SK-N-SH (cell line): ENCODE results near the gene SERPINA9. TPM values are rescaled to one million over a fixed set of nuclear protein-coding genes. Genes with fewer than 3 reads are reported as not detected.

Experiments
- CTCF ChIA-PET: fragments of 300-600, 350-600 bp; formaldehyde crosslinking; extraction: SDS; loops from one replicate; lab custom pipeline; 2021; lab: Yijun Ruan, JAX
- POLR2A ChIA-PET: fragments of 350-600 bp; sonication (Branson Sonifier 250); formaldehyde crosslinking; extraction: SDS; loops from one replicate; lab custom pipeline; 2020; ENCODE audit warnings: antibody characterized with exemption, inconsistent platforms; lab: Yijun Ruan, JAX
- DNase-seq: peaks from one replicate; pipeline ENCODE4 v3.0.0; 2012
- H2AFZ ChIP-seq: fragments of 200-600 bp; sonication (generic); 2 replicates; pipeline ENCODE4 v1.8.1; 2016; ENCODE audit warnings: antibody characterized with exemption, mild to moderate bottlenecking, low read depth
- H3F3A ChIP-seq: fragments of 200-600 bp; sonication (generic); replicated peaks from 2 replicates; pipeline ENCODE3; 2016; ENCODE audit warnings: antibody characterized with exemption, mild to moderate bottlenecking; ENCODE audit not compliant: insufficient read depth
- H3K27ac ChIP-seq, 2 experiments: fragments of 200-500 bp in 1 of 2; fragments of 200-600 bp in 1 of 2; sonication (Bioruptor generic) in 1 of 2; sonication (generic), shearing (Covaris generic) in 1 of 2; 2 replicates each; pipeline versions ENCODE4 v1.5.1 to v1.6.1; 2014 to 2016; ENCODE audit warnings: low read depth in 2 of 2, inconsistent platforms in 1 of 2, low read length in 1 of 2, mild to moderate bottlenecking in 1 of 2, mixed read lengths in 1 of 2
- H3K27me3 ChIP-seq: fragments of 200-600 bp; sonication (generic), shearing (Covaris generic); 2 replicates; pipeline ENCODE4 v1.6.1; 2016; ENCODE audit warnings: mixed run types; ENCODE audit not compliant: insufficient read depth
- H3K36me3 ChIP-seq, 2 experiments: fragments of 200-500 bp in 1 of 2; fragments of 200-600 bp in 1 of 2; sonication (Bioruptor generic) in 1 of 2; sonication (generic) in 1 of 2; replicated peaks in 1 of 2; 2 replicates each; pipeline versions ENCODE3 to v1.5.1; 2014 to 2016; ENCODE audit warnings: low read length in 1 of 2, mild to moderate bottlenecking in 1 of 2; ENCODE audit not compliant: insufficient read depth in 2 of 2, control insufficient read depth in 1 of 2
- H3K4me1 ChIP-seq, 2 experiments: fragments of 200-500 bp in 1 of 2; fragments of 200-600 bp in 1 of 2; sonication (Bioruptor generic) in 1 of 2; sonication (generic), shearing (Covaris generic) in 1 of 2; 2 replicates each; pipeline versions ENCODE4 v1.5.1 to v1.6.1; 2014 to 2016; ENCODE audit warnings: low read depth in 1 of 2, low read length in 1 of 2, mixed run types in 1 of 2; ENCODE audit not compliant: insufficient read depth in 2 of 2, control insufficient read depth in 1 of 2
- H3K4me2 ChIP-seq: fragments of 200-600 bp; sonication (generic), shearing (Covaris generic); 2 replicates; pipeline ENCODE4 v1.6.1; 2017; ENCODE audit warnings: mixed run types
- H3K4me3 ChIP-seq, 2 experiments: fragments of 200-500 bp in 1 of 2; fragments of 200-600 bp in 1 of 2; sonication (Bioruptor generic) in 1 of 2; sonication (generic), shearing (Covaris generic) in 1 of 2; 2 replicates each; pipeline versions ENCODE4 v1.5.1 to v1.8.1; 2014 to 2016; ENCODE audit warnings: low read depth in 2 of 2, inconsistent platforms in 1 of 2, low read length in 1 of 2, mild to moderate bottlenecking in 1 of 2, mixed read lengths in 1 of 2, moderate library complexity in 1 of 2
- H3K79me2 ChIP-seq: fragments of 200-600 bp; sonication (generic); 2 replicates; pipeline ENCODE4 v1.8.1; 2017; ENCODE audit warnings: mild to moderate bottlenecking; ENCODE audit not compliant: insufficient read depth
- H3K9ac ChIP-seq: fragments of 200-600 bp; sonication (generic); 2 replicates; pipeline ENCODE4 v1.6.1; 2017; ENCODE audit warnings: mixed run types
- H3K9me2 ChIP-seq: fragments of 200-600 bp; sonication (generic); 2 replicates; pipeline ENCODE4 v1.6.1; 2017; ENCODE audit warnings: mixed run types
- H3K9me3 ChIP-seq: fragments of 200-600 bp; sonication (generic); 2 replicates; pipeline ENCODE4 v1.6.1; 2017; ENCODE audit warnings: mixed run types, mild to moderate bottlenecking, moderate library complexity
- H4K20me1 ChIP-seq: fragments of 200-600 bp; sonication (generic); 2 replicates; pipeline ENCODE4 v1.6.1; 2017; ENCODE audit warnings: mild to moderate bottlenecking, mixed run types; ENCODE audit not compliant: insufficient read depth
- CHD2 ChIP-seq: fragments of 150-350 bp; IDR thresholded peaks from 2 replicates; pipeline ENCODE4 v1.6.1; 2018; ENCODE audit warnings: low read length; ENCODE audit not compliant: partially characterized antibody
- CTCF ChIP-seq: fragments of 200-600 bp; sonication (generic); IDR thresholded peaks from 2 replicates; pipeline ENCODE4 v1.6.1; 2017; ENCODE audit warnings: antibody characterized with exemption, mild to moderate bottlenecking, moderate library complexity
- ELF1 ChIP-seq: IDR thresholded peaks from 2 replicates; pipeline ENCODE4 v1.4.0; 2012
- EP300 ChIP-seq, 2 experiments: IDR thresholded peaks; 2 replicates each; pipeline versions ENCODE4 v1.4.0 to v1.6.1; 2012; ENCODE audit warnings: borderline replicate concordance in 1 of 2, low read depth in 1 of 2, low read length in 1 of 2
- IRF3 ChIP-seq: fragments of 150-350 bp; IDR thresholded peaks from 2 replicates; pipeline ENCODE4 v1.6.1; 2016; ENCODE audit warnings: mild to moderate bottlenecking, low read depth, low read length
- JUND ChIP-seq: IDR thresholded peaks from 2 replicates; pipeline ENCODE4 v1.4.0; 2012
- NFIC ChIP-seq: IDR thresholded peaks from 2 replicates; pipeline ENCODE4 v1.4.0; 2012; ENCODE audit warnings: borderline replicate concordance
- RAD21 ChIP-seq: IDR thresholded peaks from 2 replicates; pipeline ENCODE4 v1.6.1; 2012; ENCODE audit warnings: mild to moderate bottlenecking, low read length
- REST ChIP-seq: IDR thresholded peaks from 2 replicates; pipeline ENCODE4 v1.6.1; 2012; ENCODE audit warnings: mild to moderate bottlenecking, low read depth, low read length, moderate library complexity
- SIN3A ChIP-seq: IDR thresholded peaks from 2 replicates; pipeline ENCODE4 v1.6.1; 2012; ENCODE audit warnings: low read depth, mild to moderate bottlenecking, low read length, moderate library complexity, borderline replicate concordance
- TAF1 ChIP-seq: IDR thresholded peaks from 2 replicates; pipeline ENCODE4 v1.6.1; 2012; ENCODE audit warnings: low read depth, mild to moderate bottlenecking, low read length, moderate library complexity, borderline replicate concordance
- WGBS: methylation state at CpG from one replicate; pipeline ENCODE4 v1.1.6; 2017; ENCODE audit warnings: low lambda C conversion rate; 5-methylcytosine and 5-hydroxymethylcytosine counted together
- polyA plus RNA-seq, 3 experiments: library from polyadenylated mRNA; depleted of rRNA; stranded (reverse); fragments of >200 nt; gene quantifications; 2 replicates each; pipeline ENCODE4 v1.2.3, GENCODE V29; 2012
- TF ChIP-seq, protein P1 (sequence below): fragments of 150-350 bp; IDR thresholded peaks from 2 replicates; pipeline ENCODE4 v1.6.1; 2017; ENCODE audit warnings: antibody characterized with exemption, low read length, low read depth, borderline replicate concordance
- TF ChIP-seq, protein P2 (sequence below): IDR thresholded peaks from 2 replicates; pipeline ENCODE4 v1.4.0; 2012; ENCODE audit warnings: low read depth

Gene SERPINA9
- polyA plus RNA-seq, 1 of the 3 experiments (the other 2 are of a cell fraction): not detected

DNA sequence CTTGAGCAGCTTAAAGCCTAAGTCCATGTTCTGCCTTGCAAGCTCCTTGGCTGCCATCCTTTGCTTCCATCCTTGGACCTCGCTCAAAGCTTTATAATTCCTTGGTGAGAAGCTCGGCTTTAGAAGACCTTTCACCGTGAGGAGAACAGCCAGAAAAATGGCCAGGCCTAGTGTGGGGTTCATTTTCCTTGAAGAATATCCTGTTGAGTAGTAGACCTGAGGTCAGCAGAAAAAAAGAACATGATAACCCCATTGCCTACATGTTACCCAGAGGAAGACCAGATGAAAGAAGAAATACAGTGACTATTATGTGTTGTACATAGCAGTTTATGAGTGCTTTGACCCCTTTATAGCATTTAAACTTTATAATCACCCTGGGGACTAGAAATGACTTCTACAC, 22.2 kb upstream of the SERPINA9 start (continued):
- no peak for TF ChIP-seq REST
- TF ChIP-seq SIN3A: no peak

DNA sequence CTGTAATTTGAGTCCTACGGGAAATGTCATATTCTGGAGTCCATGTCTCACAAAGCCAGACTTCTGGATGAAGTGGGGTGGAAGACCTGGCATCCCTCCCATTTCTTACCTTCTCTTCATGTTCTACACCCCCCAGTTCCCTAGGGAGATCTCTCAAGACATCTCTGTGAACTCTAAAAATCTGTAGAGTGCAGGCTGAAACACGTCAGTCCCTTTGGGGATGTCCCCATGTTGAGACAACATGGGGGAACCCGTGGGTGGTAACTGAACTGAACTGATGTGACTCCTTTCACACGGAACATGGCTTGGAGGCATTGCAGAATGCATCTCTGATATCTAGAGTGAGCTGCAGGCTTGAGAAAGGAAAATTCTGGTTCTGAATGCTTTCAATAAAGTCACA, 18.1 kb upstream of the SERPINA9 start:
- Histone ChIP-seq H3K79me2 (no peaks in the 10 kb centered on the region), H3F3A (no peaks in the 10 kb centered on the region), H3K9me3 (no peaks in the 10 kb centered on the region), H3K4me1 (no peaks in the 10 kb centered on the region), H3K4me3 (no peak overlapping the region), H3K9me2 (no peaks in the 10 kb centered on the region), H3K36me3 (no peaks in the 10 kb centered on the region), H3K27ac (no peak overlapping the region), H4K20me1 (no peaks in the 10 kb centered on the region), H3K27me3 (peaks cover 42% of the 10 kb centered on the region; the same call in 1 of the 2 replicates), H3K4me2 (no peak overlapping the region), H3K9ac (no peak overlapping the region), H2AFZ (no peak overlapping the region)
- WGBS: 6% methylated on average over 4 of the region's 4 CpGs
- ChIA-PET CTCF (interaction anchor here (2.7 kb wide), 1 partner anchor 8 kb away, joined by 15 read pairs; no protein-coding TSS in a partner anchor), POLR2A (no interaction called here)
- TF ChIP-seq TAF1: no peak
- TF ChIP-seq SIN3A: no peak
- TF ChIP-seq, protein P1, sequence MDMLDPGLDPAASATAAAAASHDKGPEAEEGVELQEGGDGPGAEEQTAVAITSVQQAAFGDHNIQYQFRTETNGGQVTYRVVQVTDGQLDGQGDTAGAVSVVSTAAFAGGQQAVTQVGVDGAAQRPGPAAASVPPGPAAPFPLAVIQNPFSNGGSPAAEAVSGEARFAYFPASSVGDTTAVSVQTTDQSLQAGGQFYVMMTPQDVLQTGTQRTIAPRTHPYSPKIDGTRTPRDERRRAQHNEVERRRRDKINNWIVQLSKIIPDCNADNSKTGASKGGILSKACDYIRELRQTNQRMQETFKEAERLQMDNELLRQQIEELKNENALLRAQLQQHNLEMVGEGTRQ: no peak
- TF ChIP-seq, protein P2, sequence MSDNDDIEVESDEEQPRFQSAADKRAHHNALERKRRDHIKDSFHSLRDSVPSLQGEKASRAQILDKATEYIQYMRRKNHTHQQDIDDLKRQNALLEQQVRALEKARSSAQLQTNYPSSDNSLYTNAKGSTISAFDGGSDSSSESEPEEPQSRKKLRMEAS: no peak
- no peak for TF ChIP-seq IRF3
- TF ChIP-seq CHD2: no peak
- TF ChIP-seq NFIC: no peak
- no peak for TF ChIP-seq JUND
- no peak for TF ChIP-seq ELF1
- no peak for TF ChIP-seq EP300 (IDR thresholded peaks at IDR 0.05; ENCODE audit: borderline replicate concordance in 1 of 2, low read depth in 1 of 2, low read length in 1 of 2)
- TF ChIP-seq RAD21: no peak
- no peak for TF ChIP-seq CTCF
- DNase-seq: no peak
